ENCODE measurements around the gene FBLN7.

DNA sequence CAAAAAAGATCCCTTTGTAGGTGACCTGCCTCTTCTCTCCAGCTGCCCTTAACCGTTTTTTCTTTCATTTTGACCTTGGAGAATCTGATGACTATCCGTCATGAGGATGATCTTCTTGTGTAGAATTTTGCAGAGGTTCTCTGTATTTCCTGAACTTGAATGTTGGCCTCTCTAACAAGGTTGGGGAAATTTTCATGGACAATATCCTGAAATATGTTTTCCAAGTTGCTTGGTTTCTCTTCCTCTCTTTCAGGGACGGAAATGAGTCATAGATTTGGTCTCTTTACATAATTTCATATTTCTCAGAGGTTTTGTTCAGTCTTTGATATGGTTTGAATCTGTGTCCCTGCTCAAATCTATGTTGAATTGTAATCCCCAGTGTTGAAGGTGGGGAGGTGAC lies 82.6 kb downstream of the FBLN7 start:
- TF ChIP-seq, protein P1, sequence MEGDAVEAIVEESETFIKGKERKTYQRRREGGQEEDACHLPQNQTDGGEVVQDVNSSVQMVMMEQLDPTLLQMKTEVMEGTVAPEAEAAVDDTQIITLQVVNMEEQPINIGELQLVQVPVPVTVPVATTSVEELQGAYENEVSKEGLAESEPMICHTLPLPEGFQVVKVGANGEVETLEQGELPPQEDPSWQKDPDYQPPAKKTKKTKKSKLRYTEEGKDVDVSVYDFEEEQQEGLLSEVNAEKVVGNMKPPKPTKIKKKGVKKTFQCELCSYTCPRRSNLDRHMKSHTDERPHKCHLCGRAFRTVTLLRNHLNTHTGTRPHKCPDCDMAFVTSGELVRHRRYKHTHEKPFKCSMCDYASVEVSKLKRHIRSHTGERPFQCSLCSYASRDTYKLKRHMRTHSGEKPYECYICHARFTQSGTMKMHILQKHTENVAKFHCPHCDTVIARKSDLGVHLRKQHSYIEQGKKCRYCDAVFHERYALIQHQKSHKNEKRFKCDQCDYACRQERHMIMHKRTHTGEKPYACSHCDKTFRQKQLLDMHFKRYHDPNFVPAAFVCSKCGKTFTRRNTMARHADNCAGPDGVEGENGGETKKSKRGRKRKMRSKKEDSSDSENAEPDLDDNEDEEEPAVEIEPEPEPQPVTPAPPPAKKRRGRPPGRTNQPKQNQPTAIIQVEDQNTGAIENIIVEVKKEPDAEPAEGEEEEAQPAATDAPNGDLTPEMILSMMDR (IDR thresholded peaks at IDR 0.05), result no peak
- no peak for TF ChIP-seq POLR2A (IDR thresholded peaks at IDR 0.05)
